H4 (cell line): ENCODE measurements around the gene ARHGAP45. TPM values are rescaled to one million over a fixed set of nuclear protein-coding genes. Genes with fewer than 3 reads are reported as not detected.

Source experiments
- DNase-seq: peaks from one replicate; pipeline ENCODE4 v3.0.0-alpha.2; 2015; ENCODE audit warnings: low spot score
- total RNA-seq: library from RNA; depleted of rRNA; stranded (reverse); fragments of >200 nt; shearing (Covaris generic); gene quantifications from 2 replicates; pipeline ENCODE4 v1.2.3, GENCODE V29; 2014; rRNA removed

The ARHGAP45 gene
- total RNA-seq, 1 experiment from 2014 or later: 2.4 TPM

DNA sequence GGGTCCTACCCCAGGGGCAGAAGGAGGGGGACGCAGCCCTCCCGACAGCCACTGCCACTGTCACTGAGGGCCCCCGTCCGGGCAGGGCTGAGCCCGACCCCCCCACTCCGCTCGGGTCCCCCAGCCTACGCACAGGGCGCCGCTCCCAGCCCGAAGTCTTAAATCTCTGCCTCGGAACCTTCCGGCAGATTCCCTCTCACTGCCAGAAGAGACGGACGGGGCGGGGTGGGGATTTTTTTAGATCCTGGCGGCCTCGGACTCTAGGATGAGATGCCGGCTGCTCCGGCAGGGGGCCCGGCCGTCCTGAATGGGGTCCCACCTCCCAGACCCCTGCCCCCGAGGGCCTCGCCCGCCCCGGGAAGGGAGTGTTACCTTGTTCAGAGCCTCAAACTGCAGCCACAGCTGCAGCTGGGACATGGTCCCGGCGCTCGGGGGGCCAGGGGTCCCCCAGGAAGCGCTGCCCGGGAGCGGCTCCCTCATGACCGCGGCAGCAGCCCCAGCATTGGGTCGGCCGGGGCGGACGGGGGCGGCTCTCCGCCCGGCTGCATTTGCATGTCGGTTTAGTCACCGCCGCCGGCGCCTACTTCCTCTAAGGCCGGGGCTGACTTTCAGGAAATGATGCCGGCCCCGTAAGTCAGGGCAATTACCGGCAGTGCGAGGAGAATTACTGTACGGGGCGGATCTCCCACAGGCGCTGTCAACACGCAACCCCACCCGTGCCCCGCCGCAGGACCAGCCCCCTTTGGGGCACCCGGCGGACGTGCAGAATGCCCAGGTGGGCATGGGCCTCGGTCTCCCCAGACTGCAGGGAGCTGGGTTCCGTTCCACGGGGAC is 65.0 kb downstream of the ARHGAP45 start:
- no peak for DNase-seq

DNA sequence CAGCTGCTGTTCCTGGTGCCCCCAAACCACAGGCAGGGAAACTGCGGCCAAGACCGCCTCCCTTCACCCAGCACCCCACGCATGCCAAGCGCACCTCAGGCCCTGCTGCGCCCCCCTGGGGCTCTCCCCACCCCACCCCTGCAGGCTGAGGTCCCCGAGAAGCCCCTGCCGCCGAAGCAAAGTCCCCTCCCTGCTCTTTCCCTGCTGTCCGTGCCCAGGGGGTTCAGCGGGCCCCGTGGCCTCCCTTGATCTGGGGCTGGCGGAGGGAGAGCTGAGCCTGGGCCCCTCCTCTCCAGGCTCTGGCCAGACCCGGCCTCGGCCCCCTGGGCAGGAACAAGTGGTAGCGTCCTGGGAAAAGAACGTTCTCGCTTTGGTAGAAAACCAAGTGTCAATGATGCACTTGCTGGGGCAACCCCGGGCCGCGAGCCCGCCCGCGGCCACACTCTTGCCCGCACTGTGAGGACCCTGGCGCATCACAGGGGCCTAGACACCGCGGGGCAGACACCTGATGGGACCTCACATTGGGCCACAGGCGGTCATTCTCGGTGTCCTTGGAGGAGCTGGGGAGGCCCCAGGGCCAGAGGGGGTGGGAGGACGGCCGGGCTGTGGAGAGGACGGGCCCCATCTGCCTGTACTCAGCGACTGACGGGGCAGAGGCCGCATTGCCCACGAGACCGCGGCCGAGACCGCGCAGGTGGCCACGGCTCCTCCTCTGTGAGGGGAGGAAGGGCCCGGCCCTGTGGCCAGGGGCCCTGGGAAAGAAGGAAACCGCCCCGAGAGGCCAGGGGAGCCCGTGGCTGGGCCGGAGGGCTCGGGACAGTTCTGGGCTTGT is 65.8 kb downstream of the ARHGAP45 start:
- DNase-seq: no peak

DNA sequence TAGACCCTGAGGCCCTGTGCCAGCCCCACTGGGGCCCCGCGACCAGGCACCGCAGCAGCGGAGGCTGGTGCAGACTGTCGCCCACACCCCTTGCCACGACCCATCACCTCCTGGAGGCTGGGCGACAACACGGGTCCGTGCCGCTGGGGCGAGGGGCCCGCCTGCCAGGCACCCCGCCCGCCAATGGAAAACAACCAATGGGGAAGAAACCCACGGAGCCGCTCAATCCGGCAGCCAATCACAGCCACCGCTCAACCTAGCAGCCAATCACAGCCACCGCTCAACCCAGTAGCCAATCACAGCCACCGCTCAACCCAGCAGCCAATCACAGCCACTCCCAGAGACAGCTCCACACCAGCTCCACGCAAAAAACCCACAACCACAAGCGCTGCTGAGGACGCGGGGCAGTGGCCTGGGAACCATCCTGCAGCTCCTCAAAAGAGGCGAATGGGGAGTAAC is 66.5 kb downstream of the ARHGAP45 start:
- no peak for DNase-seq

DNA sequence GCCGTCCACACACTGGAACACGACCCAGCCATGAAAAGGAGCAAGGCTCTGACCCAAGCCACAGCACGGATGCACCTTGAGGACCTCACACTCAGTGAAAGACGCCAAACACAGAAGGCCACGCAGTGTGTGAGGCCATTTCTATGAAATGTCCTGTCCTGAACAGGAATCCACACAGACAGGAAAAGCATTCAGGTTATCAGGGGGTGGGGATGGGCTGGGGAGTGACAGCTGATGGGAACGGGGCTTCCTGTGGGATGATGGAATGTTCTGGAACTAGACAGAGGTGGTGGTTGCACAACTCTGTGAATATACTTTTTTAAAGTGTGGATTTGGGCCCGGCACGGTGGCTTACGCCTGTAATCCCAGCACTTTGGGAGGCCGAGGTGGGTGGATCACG is 67.5 kb downstream of the ARHGAP45 start:
- DNase-seq: no peak

DNA sequence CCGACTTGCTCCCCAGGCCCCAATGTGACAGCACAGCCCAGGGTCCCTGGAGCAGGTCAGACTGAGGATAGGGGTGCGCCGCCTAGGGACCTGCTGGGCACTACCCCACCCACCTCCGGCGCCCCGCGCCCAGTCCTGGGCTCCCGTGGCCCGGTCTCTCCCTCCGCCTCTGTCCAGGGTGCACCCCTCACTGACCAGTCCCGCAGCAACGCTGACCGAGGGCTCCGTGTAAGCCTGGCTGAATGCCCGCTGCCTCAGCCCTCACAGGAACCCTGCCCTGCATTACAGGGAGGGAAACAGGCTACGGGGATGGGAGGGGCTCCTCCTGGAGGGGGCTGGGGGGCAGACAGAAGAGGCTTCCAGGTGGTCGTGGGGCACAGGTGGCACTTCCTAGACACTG is 68.5 kb downstream of the ARHGAP45 start:
- no peak for DNase-seq

DNA sequence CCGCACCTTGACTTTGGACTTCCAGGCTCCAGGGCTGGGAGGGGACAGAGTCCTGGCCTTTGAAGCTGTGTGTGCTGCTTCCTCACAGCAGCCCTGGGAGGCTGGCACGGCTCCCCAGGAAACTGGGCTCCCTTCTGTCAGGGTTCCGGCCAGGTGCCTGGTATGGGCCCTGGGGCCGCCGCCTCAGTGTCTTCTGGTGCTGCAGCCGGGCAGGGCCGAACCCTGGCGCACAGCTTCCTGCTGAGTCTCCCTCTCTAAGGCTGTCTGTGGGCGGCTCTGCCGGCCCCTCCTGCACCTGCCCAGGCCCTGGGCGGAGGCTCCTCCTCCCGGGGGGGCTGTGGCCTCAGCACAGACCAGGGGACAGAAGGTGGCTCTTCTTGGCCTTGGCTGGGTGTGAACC is 69.2 kb downstream of the ARHGAP45 start:
- no peak for DNase-seq

Other genes with a start within 250 kb of the ARHGAP45 start
- gene PLPPR3, start 245.2 kb upstream of the ARHGAP45 start, total RNA-seq: 0.14 TPM in 1 of 2 replicates, not detected in the other
- not detected in 2 replicates for gene AZU1, start 239.3 kb upstream of the ARHGAP45 start, total RNA-seq
- gene PRTN3, start 226.2 kb upstream of the ARHGAP45 start, total RNA-seq: 0.72 TPM in 1 of 2 replicates, not detected in the other
- gene ELANE, start 214.9 kb upstream of the ARHGAP45 start, total RNA-seq: not detected in 2 replicates
- gene CFD, start 207.5 kb upstream of the ARHGAP45 start, total RNA-seq: 2.3 and 3.5 TPM in 2 replicates
- 16.6 and 27.4 TPM in 2 replicates for gene MED16, start 174.0 kb upstream of the ARHGAP45 start, total RNA-seq
- gene RNU6-9, start 173.7 kb upstream of the ARHGAP45 start, total RNA-seq: not detected in 2 replicates
- 20.3 and 26.8 TPM in 2 replicates for gene R3HDM4, start 153.9 kb upstream of the ARHGAP45 start, total RNA-seq
- not detected in 2 replicates for gene KISS1R, start 149.8 kb upstream of the ARHGAP45 start, total RNA-seq
- 2.3 and 9.0 TPM in 2 replicates for gene ARID3A, start 141.1 kb upstream of the ARHGAP45 start, total RNA-seq
- 61.9 and 77.2 TPM in 2 replicates for gene WDR18, start 82.8 kb upstream of the ARHGAP45 start, total RNA-seq
- gene GRIN3B, start 66.7 kb upstream of the ARHGAP45 start, total RNA-seq: 0.23 TPM in 1 of 2 replicates, not detected in the other
- gene TMEM259, start 46.0 kb upstream of the ARHGAP45 start, total RNA-seq: 57.0 and 72.5 TPM in 2 replicates
- gene RNU6-2, start 45.6 kb upstream of the ARHGAP45 start, total RNA-seq: not detected in 2 replicates
- gene CNN2, start 40.6 kb upstream of the ARHGAP45 start, total RNA-seq: 111 and 123 TPM in 2 replicates
- 2.9 and 3.6 TPM in 2 replicates for gene ABCA7, start 27.1 kb upstream of the ARHGAP45 start, total RNA-seq
- 237 and 244 TPM in 2 replicates for gene POLR2E, start 28.2 kb downstream of the ARHGAP45 start, total RNA-seq
- gene GPX4, start 36.8 kb downstream of the ARHGAP45 start, total RNA-seq: 470 and 493 TPM in 2 replicates
- gene SBNO2, start 107.1 kb downstream of the ARHGAP45 start, total RNA-seq: 8.6 and 14.8 TPM in 2 replicates
- 17.4 and 28.7 TPM in 2 replicates for gene STK11, start 138.6 kb downstream of the ARHGAP45 start, total RNA-seq
- 0.37 and 1.2 TPM in 2 replicates for gene CBARP, start 170.8 kb downstream of the ARHGAP45 start, total RNA-seq
- gene ATP5F1D, start 174.6 kb downstream of the ARHGAP45 start, total RNA-seq: 34.9 and 37.0 TPM in 2 replicates
- 2.4 and 4.2 TPM in 2 replicates for gene MIDN, start 181.4 kb downstream of the ARHGAP45 start, total RNA-seq
- 196 and 197 TPM in 2 replicates for gene CIRBP, start 202.2 kb downstream of the ARHGAP45 start, total RNA-seq
- gene FAM174C, start 208.4 kb downstream of the ARHGAP45 start, total RNA-seq: 49.8 and 59.5 TPM in 2 replicates
- 1.0 and 3.3 TPM in 2 replicates for gene EFNA2, start 218.7 kb downstream of the ARHGAP45 start, total RNA-seq